OCI-LY1 (cell line): ENCODE results near the gene PXMP4.
"Not testable (repeated sequence)": the region's sequence is repeated elsewhere in the genome, so short reads cannot be mapped to it uniquely, and the experiment has no call there.

ENCODE experiments used
- H2AFZ ChIP-seq: fragments of 200-600 bp; sonication (generic), shearing (Covaris generic); 2 replicates; pipeline ENCODE4 v1.6.0; 2014; ENCODE audit warnings: antibody characterized with exemption, mild to moderate bottlenecking, low read length
- H3F3A ChIP-seq: fragments of 200-600 bp; sonication (generic), shearing (Covaris generic); 2 replicates; pipeline ENCODE4 v1.6.0; 2014; ENCODE audit warnings: mild to moderate bottlenecking, antibody characterized with exemption, low read length, moderate library complexity; ENCODE audit not compliant: insufficient read depth
- H3K27ac ChIP-seq: fragments of 200-600 bp; sonication (generic); 2 replicates; pipeline ENCODE4 v1.5.1; 2014; ENCODE audit warnings: low read length, mixed run types, mild to moderate bottlenecking, low read depth; ENCODE audit not compliant: poor library complexity, severe bottlenecking
- H3K27me3 ChIP-seq: fragments of 200-600 bp; sonication (generic); 2 replicates; pipeline ENCODE4 v1.6.0; 2014; ENCODE audit warnings: antibody characterized with exemption, mild to moderate bottlenecking, low read length, moderate library complexity; ENCODE audit not compliant: insufficient read depth
- H3K36me3 ChIP-seq: fragments of 200-600 bp; sonication (generic); 2 replicates; pipeline ENCODE4 v1.6.1; 2014; ENCODE audit warnings: mild to moderate bottlenecking, antibody characterized with exemption, low read length, moderate library complexity, mixed read lengths; ENCODE audit not compliant: insufficient read depth
- H3K4me1 ChIP-seq: fragments of 200-600 bp; sonication (generic); 2 replicates; pipeline ENCODE4 v1.5.1; 2014; ENCODE audit warnings: mild to moderate bottlenecking, low read length, moderate library complexity; ENCODE audit not compliant: insufficient read depth, severe bottlenecking
- H3K4me2 ChIP-seq: fragments of 200-600 bp; sonication (generic), shearing (Covaris generic); 2 replicates; pipeline ENCODE4 v1.6.1; 2014; ENCODE audit warnings: low read length
- H3K4me3 ChIP-seq: fragments of 200-600 bp; sonication (generic); 2 replicates; pipeline ENCODE4 v1.5.1; 2014; ENCODE audit warnings: low read length, low read depth, mild to moderate bottlenecking, mixed read lengths; ENCODE audit not compliant: poor library complexity, severe bottlenecking
- H3K79me2 ChIP-seq: fragments of 200-600 bp; shearing (Covaris generic); 2 replicates; pipeline ENCODE4 v1.6.1; 2016; ENCODE audit warnings: mixed run types, low read length, mixed read lengths; ENCODE audit not compliant: insufficient read depth
- H3K9ac ChIP-seq: fragments of 200-600 bp; sonication (generic), shearing (Covaris generic); 2 replicates; pipeline ENCODE4 v1.6.1; 2014; ENCODE audit warnings: mild to moderate bottlenecking, low read length, mixed read lengths
- H3K9me2 ChIP-seq: fragments of 200-600 bp; sonication (generic), shearing (Covaris generic); 2 replicates; pipeline ENCODE4 v1.6.1; 2014; ENCODE audit warnings: low read depth, mild to moderate bottlenecking, low read length, mixed read lengths
- H3K9me3 ChIP-seq: fragments of 200-600 bp; shearing (Covaris generic); 2 replicates; pipeline ENCODE4 v1.6.1; 2014; ENCODE audit warnings: low read length, mixed read lengths
- H4K20me1 ChIP-seq: fragments of 200-600 bp; sonication (generic), shearing (Covaris generic); 2 replicates; pipeline ENCODE4 v1.6.0; 2016; ENCODE audit warnings: mild to moderate bottlenecking, low read length; ENCODE audit not compliant: insufficient read depth
- CTCF ChIP-seq: fragments of 200-600 bp; sonication (generic), shearing (Covaris generic); IDR thresholded peaks from 2 replicates; pipeline ENCODE4 v1.5.1; 2017; ENCODE audit warnings: mild to moderate bottlenecking, antibody characterized with exemption, low read length, moderate library complexity, mixed read lengths
- EZH2 ChIP-seq: fragments of 200-600 bp; sonication (generic), shearing (Covaris generic); IDR thresholded peaks from 2 replicates; pipeline ENCODE4 v1.8.0; 2017; ENCODE audit warnings: borderline replicate concordance, mixed run types, mild to moderate bottlenecking, antibody characterized with exemption, low read length, moderate library complexity, mixed read lengths

Gene PXMP4

GRCh38 chr20:33761698-33762250 lies 41.7 kb upstream of the PXMP4 start:
- Histone ChIP-seq H3F3A (no peaks in the 10 kb centered on the region), H3K9ac (no peak overlapping the region), H3K4me3 (no peak overlapping the region), H3K27ac (no peak overlapping the region), H3K9me2 (no peaks in the 10 kb centered on the region), H2AFZ (no peak overlapping the region), H3K4me2 (no peak overlapping the region), H3K9me3 (peaks cover 7% of the 10 kb centered on the region), H3K27me3 (no peaks in the 10 kb centered on the region), H3K36me3 (peaks cover 16% of the 10 kb centered on the region), H3K79me2 (no peaks in the 10 kb centered on the region), H4K20me1 (no peaks in the 10 kb centered on the region), H3K4me1 (no peaks in the 10 kb centered on the region)
- TF ChIP-seq EZH2 (no peak), CTCF (no peak)

GRCh38 chr20:33757458-33757857 lies 37.3 kb upstream of the PXMP4 start:
- no peak overlapping the region for H3K4me3 ChIP-seq
- no peak overlapping the region for H3K9ac ChIP-seq
- H3K4me1 ChIP-seq: peaks cover 9% of the 10 kb centered on the region
- H3F3A ChIP-seq: no peaks in the 10 kb centered on the region
- H2AFZ ChIP-seq: no peak overlapping the region
- no peaks in the 10 kb centered on the region for H3K27me3 ChIP-seq
- H3K79me2 ChIP-seq: no peaks in the 10 kb centered on the region
- H3K27ac ChIP-seq: no peak overlapping the region
- H3K4me2 ChIP-seq: no peak overlapping the region
- no peaks in the 10 kb centered on the region for H3K9me2 ChIP-seq
- H3K36me3 ChIP-seq: peaks cover 26% of the 10 kb centered on the region
- peaks cover 7% of the 10 kb centered on the region for H3K9me3 ChIP-seq
- no peaks in the 10 kb centered on the region for H4K20me1 ChIP-seq
- TF ChIP-seq EZH2 (no peak), CTCF (no peak)

- TF ChIP-seq EZH2 (no peak), CTCF (no peak)
- H3F3A ChIP-seq: no peaks in the 10 kb centered on the region
- no peaks in the 10 kb centered on the region for H3K79me2 ChIP-seq
- H3K9me3 ChIP-seq: peaks cover 7% of the 10 kb centered on the region
- H4K20me1 ChIP-seq: no peaks in the 10 kb centered on the region
- H3K36me3 ChIP-seq: peaks cover 26% of the 10 kb centered on the region
- peaks cover 9% of the 10 kb centered on the region for H3K4me1 ChIP-seq
- no peaks in the 10 kb centered on the region for H3K9me2 ChIP-seq
- no peaks in the 10 kb centered on the region for H3K27me3 ChIP-seq
- H3K9ac ChIP-seq: no peak overlapping the region
- H3K4me3 ChIP-seq: no peak overlapping the region
- no peak overlapping the region for H3K4me2 ChIP-seq
- no peak overlapping the region for H3K27ac ChIP-seq
- no peak overlapping the region for H2AFZ ChIP-seq
These were observed 36.9 kb upstream of the PXMP4 start for GRCh38 chr20:33757046-33757445.

GRCh38 chr20:33755936-33756490 lies 35.9 kb upstream of the PXMP4 start:
- H2AFZ ChIP-seq, H3K9me2 ChIP-seq, H3K4me3 ChIP-seq, H3K9me3 ChIP-seq, H3K4me1 ChIP-seq, H3K4me2 ChIP-seq, H4K20me1 ChIP-seq, H3K27me3 ChIP-seq, H3F3A ChIP-seq, H3K79me2 ChIP-seq: not testable (repeated sequence)
- Histone ChIP-seq H3K9ac (peak overlapping the region; percentile 12; the same call in 1 of the 2 replicates), H3K36me3 (peaks cover 26% of the 10 kb centered on the region), H3K27ac (peak overlapping the region; percentile 38)
